Body of pancreas (tissue), 4 donors: Measurements from ENCODE around the gene TMEM266. TPM values are rescaled to one million over a fixed set of nuclear protein-coding genes. Genes with fewer than 3 reads are reported as not detected.

Experiments used
- ATAC-seq: fragments of 150-250 bp; one replicate; pipeline ENCODE4 v1.9.1; 2016
- DNase-seq, 4 donors: peaks; one replicate each; pipeline ENCODE4 v3.0.0-alpha.2; 2019
- H3K27ac ChIP-seq, 4 donors: fragments of 200-600 bp; sonication (generic); 1 replicate in 3 of 4; 2 replicates in 1 of 4; pipeline versions ENCODE4 v1.5.1 to v1.6.1; 2016 to 2019; ENCODE audit warnings: mild to moderate bottlenecking in 1 of 4, mixed read lengths in 1 of 4, moderate library complexity in 1 of 4
- H3K27me3 ChIP-seq, 2 donors: fragments of 200-600 bp; sonication (generic); one replicate each; pipeline ENCODE4 v1.6.0; 2016; ENCODE audit warnings: mild to moderate bottlenecking in 1 of 2
- H3K36me3 ChIP-seq, 2 donors: fragments of 200-600 bp; sonication (generic); replicated peaks in 1 of 2; 2 replicates each; pipeline ENCODE4 v1.5.1; 2016; ENCODE audit warnings: low read depth in 2 of 2; ENCODE audit not compliant: insufficient read depth in 1 of 2
- H3K4me1 ChIP-seq: fragments of 200-600 bp; sonication (generic); one replicate; pipeline ENCODE4 v1.6.0; 2016
- H3K4me3 ChIP-seq, 2 donors: fragments of 200-600 bp; sonication (generic); 1 replicate in 1 of 2; 2 replicates in 1 of 2; pipeline ENCODE4 v1.5.1; 2016 to 2019
- H3K9me3 ChIP-seq, 3 donors: fragments of 200-600 bp; sonication (generic); 1 replicate in 2 of 3; 2 replicates in 1 of 3; pipeline ENCODE4 v1.5.1; 2016
- POLR2A ChIP-seq, 3 donors: fragments of 450-650 bp; IDR thresholded peaks; one replicate each; pipeline ENCODE4 v1.6.1; 2016; ENCODE audit warnings: antibody characterized with exemption in 3 of 3, mild to moderate bottlenecking in 2 of 3
- WGBS, 2 donors: methylation state at CpG; one replicate each; pipeline ENCODE4 v1.1.5; 2017; 5-methylcytosine and 5-hydroxymethylcytosine counted together
- intact Hi-C: fragments of 100-400 bp; cut with DNase I; formaldehyde crosslinking; loops from one replicate; pipeline ENCODE4 v1.15.1; 2023
- total RNA-seq, 2 donors: library from RNA; depleted of rRNA; stranded (reverse); fragments of >200 nt; gene quantifications; one replicate each; pipeline ENCODE4 v1.1.0, GENCODE V29; 2016
- TF ChIP-seq, protein P1 (sequence below), 7 experiments: fragments of 450-650 bp in 4 of 7; fragments of 200-600 bp in 3 of 7; sonication (generic) in 3 of 7; IDR thresholded peaks; one replicate each; pipeline ENCODE4 v1.5.1; 2016 to 2019; ENCODE audit warnings: antibody characterized with exemption in 7 of 7

Gene TMEM266
- total RNA-seq, 2 donors from 2014 or later: 0.66 to 9.1 TPM

DNA sequence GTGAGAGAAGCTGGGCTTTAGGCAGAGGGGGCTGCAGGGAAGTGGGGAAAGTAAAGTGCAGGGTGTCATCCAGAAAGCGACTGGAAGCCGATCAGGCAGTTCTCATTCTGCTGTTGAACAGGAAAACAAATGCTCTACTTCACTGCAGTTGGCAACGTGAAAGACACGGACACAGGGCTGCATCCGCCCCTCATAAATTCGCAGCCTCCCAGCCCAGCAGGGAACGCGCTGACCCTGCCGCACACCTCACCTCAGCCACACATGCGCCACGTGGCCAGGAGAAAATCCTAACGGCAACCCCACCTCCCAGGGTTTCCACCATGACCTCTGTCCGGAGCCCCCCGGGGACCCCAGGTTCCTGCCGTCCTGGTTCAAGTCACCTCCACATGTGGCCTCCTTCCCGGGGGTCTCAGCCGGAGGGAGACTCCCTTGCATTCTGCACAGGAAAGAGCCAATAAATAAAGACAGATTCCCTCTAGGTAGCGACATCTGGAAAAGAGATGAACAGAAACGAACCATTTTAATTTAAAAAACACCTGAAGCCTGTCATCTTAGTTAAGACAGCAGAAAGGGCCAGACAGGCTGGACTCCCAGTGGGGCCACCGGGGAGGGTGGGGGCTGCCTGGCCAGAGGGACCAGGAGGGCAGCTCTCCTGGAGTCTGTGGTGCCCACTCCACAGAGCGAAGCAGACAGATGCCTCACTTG is 118.7 kb downstream of the TMEM266 start:
- no peak for TF ChIP-seq POLR2A (IDR thresholded peaks at IDR 0.05)
- TF ChIP-seq, protein P1, sequence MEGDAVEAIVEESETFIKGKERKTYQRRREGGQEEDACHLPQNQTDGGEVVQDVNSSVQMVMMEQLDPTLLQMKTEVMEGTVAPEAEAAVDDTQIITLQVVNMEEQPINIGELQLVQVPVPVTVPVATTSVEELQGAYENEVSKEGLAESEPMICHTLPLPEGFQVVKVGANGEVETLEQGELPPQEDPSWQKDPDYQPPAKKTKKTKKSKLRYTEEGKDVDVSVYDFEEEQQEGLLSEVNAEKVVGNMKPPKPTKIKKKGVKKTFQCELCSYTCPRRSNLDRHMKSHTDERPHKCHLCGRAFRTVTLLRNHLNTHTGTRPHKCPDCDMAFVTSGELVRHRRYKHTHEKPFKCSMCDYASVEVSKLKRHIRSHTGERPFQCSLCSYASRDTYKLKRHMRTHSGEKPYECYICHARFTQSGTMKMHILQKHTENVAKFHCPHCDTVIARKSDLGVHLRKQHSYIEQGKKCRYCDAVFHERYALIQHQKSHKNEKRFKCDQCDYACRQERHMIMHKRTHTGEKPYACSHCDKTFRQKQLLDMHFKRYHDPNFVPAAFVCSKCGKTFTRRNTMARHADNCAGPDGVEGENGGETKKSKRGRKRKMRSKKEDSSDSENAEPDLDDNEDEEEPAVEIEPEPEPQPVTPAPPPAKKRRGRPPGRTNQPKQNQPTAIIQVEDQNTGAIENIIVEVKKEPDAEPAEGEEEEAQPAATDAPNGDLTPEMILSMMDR (IDR thresholded peaks at IDR 0.05): no peak
- Histone ChIP-seq H3K4me1 (no peaks in the 10 kb centered on the region), H3K4me3 (no peak overlapping the region), H3K36me3 (no peaks in the 10 kb centered on the region), H3K9me3 (no peaks in the 10 kb centered on the region), H3K27ac (no peak overlapping the region), H3K27me3 (no peaks in the 10 kb centered on the region)
- no peak for DNase-seq
- no peak for ATAC-seq
- WGBS, 2 donors: 58 to 76% methylated on average over 20 to 21 of the region's 21 CpGs
- intact Hi-C loops: no loop called here

DNA sequence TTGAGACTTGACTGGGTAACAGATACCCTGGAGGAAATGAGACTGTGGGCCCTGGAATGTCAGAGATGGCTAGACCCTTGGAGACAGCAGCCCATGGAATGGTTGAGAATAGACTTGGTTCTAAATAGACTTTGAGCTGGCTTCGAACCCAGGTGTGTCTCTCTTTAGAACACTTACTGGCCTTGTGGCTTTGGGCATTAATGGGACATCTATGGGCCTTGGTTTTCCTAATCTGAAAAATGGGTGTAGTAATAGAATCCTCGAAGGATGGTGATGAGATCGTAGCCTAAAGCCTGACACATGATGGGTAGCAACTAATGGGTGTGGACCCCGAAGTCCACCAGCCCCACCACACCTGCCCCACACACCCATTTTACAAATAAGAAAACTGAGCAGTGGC is 119.2 kb downstream of the TMEM266 start:
- DNase-seq: no peak
- H3K9me3 ChIP-seq: no peaks in the 10 kb centered on the region
- TF ChIP-seq, protein P1 (IDR thresholded peaks at IDR 0.05): no peak
- no peak for TF ChIP-seq POLR2A (IDR thresholded peaks at IDR 0.05)
- no peak overlapping the region for H3K27ac ChIP-seq
- no peak overlapping the region for H3K4me3 ChIP-seq
- intact Hi-C loops: no loop called here
- no peak for ATAC-seq
- WGBS, 2 donors: 89 to 98% methylated on average over 4 of the region's 4 CpGs
- H3K4me1 ChIP-seq: no peaks in the 10 kb centered on the region
- no peaks in the 10 kb centered on the region for H3K36me3 ChIP-seq
- H3K27me3 ChIP-seq: no peaks in the 10 kb centered on the region

DNA sequence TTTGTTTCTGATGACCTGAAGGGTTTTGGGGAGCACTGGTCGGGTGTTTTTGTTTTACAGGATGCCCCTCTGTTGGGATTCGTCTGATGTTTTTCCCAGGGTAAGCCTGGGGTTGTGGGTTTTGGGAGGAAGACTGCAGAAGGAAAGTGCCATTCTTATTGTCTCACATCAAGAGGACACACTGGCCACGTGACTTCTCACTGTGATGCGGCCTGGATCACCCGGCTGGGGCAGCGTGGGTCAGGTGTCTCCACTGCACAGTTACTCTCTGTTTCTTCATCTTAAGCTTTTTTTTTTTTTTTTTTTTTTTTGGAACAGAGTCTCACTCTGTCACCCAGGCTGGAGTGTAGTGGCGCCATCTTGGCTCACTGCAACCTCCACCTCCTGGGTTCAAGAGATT is 120.5 kb downstream of the TMEM266 start:
- no peaks in the 10 kb centered on the region for H3K27me3 ChIP-seq
- no peak overlapping the region for H3K4me3 ChIP-seq
- intact Hi-C loops: no loop called here
- WGBS, 2 donors: 90 to 94% methylated on average over 7 of the region's 7 CpGs
- no peak overlapping the region for H3K27ac ChIP-seq
- no peak for ATAC-seq
- no peaks in the 10 kb centered on the region for H3K4me1 ChIP-seq
- no peak for DNase-seq
- H3K9me3 ChIP-seq: no peaks in the 10 kb centered on the region
- TF ChIP-seq, protein P1 (IDR thresholded peaks at IDR 0.05): no peak
- no peak for TF ChIP-seq POLR2A (IDR thresholded peaks at IDR 0.05)
- H3K36me3 ChIP-seq: no peaks in the 10 kb centered on the region

DNA sequence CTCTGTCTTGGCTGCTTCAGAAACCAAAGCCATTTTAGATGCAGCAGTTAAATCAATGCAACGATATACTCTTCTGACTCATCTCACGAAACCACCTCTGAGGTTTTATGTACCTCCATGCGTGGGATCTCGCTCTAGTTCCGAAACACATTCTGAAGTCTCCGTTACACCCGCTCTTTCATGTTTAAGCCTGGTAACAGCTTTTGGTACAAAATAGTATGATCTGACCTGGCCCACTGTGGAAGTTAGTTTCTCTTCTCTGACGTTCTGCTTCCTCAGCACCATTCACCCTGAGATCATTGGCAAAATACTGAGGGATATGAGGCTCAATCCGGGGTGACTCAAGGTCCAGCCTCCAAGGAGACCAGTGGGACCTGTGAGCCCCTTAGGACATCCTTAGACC is 121.9 kb downstream of the TMEM266 start:
- no peaks in the 10 kb centered on the region for H3K27me3 ChIP-seq
- DNase-seq (no peak), ATAC-seq (no peak)
- H3K9me3 ChIP-seq: no peaks in the 10 kb centered on the region
- TF ChIP-seq POLR2A (IDR thresholded peaks at IDR 0.05): no peak
- TF ChIP-seq, protein P1 (IDR thresholded peaks at IDR 0.05): no peak
- intact Hi-C loops: no loop called here
- no peaks in the 10 kb centered on the region for H3K4me1 ChIP-seq
- H3K4me3 ChIP-seq: no peak overlapping the region
- H3K36me3 ChIP-seq: no peaks in the 10 kb centered on the region
- WGBS, 2 donors: 82 to 90% methylated on average over 9 of the region's 9 CpGs
- no peak overlapping the region for H3K27ac ChIP-seq
